ENCODE results near the gene SH2D3A. TPM values are rescaled to one million over a fixed set of nuclear protein-coding genes. Genes with fewer than 3 reads are reported as not detected.
"Not testable (repeated sequence)": the region's sequence is repeated elsewhere in the genome, so short reads cannot be mapped to it uniquely, and the experiment has no call there.

SH2D3A gene
- total RNA-seq, 2 donors from 2014 or later: 34.2 to 44.3 TPM

DNA sequence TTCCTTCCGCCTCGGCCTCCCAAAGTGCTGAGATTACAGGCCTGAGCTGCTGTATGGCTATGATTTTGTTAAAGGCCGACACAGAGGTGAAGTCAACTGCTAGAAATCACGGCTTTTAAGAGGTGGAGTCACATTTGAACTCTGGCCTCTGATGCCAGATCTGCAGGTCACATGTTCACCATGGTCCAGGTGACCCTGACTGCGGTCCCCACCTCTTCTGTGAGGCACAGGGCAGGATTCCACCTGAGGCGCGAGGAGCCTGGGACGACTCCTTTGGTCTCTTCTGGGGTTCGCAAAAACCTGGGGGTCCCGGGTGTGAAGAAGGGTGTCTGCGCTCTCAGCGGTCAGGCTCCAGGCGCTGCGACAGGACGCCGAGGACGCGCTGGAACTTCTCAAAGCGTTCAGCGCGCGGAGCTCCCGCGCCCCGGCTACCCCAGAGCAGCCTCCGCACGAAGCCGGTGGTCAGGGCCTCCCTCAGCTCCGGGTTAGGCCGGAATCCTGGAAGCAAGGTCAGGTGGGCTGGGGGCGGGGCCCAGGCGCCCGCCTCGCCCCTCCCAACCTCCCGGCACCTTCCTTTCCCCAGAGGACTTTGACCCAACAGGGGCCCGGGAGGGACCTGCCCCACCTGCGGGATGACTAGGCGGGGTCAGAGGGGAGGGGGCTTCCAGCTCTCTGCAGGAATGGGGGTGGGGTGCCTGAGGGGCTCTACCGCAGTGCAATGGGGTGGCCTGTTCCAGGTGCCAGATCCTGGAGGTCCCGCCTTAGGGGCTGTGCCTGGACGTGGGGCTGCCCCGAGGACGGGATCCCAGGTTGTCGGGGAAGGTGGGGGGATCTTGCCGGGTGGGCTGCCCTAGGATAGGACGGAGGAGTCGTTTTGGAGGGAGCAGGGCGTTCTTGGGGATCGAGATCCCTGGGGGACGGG is 14.7 kb downstream of the SH2D3A start:
- Histone ChIP-seq H3K27me3 (no peaks in the 10 kb centered on the region), H3K4me3 (peak overlapping the region; percentile 22), H3K9me3 (no peaks in the 10 kb centered on the region), H3K27ac (peak overlapping the region; percentile 88), H3K4me1 (no peaks in the 10 kb centered on the region), H3K9ac (ENCODE audit: low read depth in 2 of 2, low read length in 2 of 2) (peak overlapping the region; percentile 71 to 84), H3K36me3 (no peaks in the 10 kb centered on the region)
- TF ChIP-seq, protein P1, sequence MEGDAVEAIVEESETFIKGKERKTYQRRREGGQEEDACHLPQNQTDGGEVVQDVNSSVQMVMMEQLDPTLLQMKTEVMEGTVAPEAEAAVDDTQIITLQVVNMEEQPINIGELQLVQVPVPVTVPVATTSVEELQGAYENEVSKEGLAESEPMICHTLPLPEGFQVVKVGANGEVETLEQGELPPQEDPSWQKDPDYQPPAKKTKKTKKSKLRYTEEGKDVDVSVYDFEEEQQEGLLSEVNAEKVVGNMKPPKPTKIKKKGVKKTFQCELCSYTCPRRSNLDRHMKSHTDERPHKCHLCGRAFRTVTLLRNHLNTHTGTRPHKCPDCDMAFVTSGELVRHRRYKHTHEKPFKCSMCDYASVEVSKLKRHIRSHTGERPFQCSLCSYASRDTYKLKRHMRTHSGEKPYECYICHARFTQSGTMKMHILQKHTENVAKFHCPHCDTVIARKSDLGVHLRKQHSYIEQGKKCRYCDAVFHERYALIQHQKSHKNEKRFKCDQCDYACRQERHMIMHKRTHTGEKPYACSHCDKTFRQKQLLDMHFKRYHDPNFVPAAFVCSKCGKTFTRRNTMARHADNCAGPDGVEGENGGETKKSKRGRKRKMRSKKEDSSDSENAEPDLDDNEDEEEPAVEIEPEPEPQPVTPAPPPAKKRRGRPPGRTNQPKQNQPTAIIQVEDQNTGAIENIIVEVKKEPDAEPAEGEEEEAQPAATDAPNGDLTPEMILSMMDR (IDR thresholded peaks at IDR 0.05): no peak
- intact Hi-C loops (cut with DNase I): loop anchor here (10.0 kb wide), 1 partner anchor 118 kb away; no protein-coding TSS in a partner anchor
- peak; percentile 89 for DNase-seq

DNA sequence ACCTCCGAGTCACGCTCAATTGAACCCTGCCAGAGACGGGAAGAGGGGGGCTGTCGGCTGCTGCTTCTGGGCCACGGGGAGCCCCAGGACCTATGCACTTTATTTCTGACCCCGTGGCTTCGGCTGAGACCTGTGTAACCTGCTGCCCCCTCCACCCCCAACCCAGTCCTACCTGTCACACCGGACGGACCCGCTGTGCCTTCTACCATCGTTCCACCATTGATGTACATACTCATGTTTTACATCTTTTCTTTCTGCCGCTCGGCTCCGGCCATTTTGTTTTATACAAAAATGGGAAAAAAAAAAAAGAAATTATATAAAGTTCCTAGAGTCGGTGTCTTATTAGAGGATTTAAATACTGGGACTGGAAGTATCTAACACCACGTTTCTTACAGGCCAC is 16.0 kb downstream of the SH2D3A start:
- no peak for DNase-seq
- peak overlapping the region; percentile 88 for H3K27ac ChIP-seq
- peaks cover 8% of the 10 kb centered on the region for H3K36me3 ChIP-seq

DNA sequence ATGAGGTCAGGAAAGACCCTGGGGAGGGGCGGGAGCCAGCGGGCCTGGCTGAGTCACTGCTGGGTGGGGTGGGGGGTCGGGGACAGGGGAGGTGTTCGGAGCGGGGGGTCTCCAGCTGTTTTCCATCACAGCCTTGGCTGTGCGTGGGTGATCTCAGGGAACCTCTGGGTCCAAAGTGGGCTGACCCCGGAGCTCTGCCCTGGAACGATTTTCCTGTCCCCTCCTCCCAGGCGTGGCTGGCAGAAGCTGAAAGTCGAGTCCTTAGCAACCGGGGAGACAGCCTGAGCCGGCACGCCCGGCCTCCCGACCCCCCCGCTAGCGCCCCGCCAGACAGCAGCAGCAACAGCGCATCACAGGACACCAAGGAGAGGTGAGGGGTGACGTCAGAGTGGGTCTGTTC is 17.2 kb downstream of the SH2D3A start:
- Histone ChIP-seq H3K27me3 (no peaks in the 10 kb centered on the region), H3K36me3 (peaks cover 10% of the 10 kb centered on the region), H3K27ac (no peak overlapping the region), H3K9ac (ENCODE audit: low read depth in 2 of 2, low read length in 2 of 2) (no peak overlapping the region), H3K4me1 (no peaks in the 10 kb centered on the region), H3K9me3 (no peaks in the 10 kb centered on the region), H3K4me3 (no peak overlapping the region)
- TF ChIP-seq, protein P1 (IDR thresholded peaks at IDR 0.05): no peak
- intact Hi-C loops (cut with DNase I): loop anchor here (10.0 kb wide), 1 partner anchor 115 kb away; no protein-coding TSS in a partner anchor
- no peak for DNase-seq

More for the DNA sequence above, 16.0 kb downstream of the SH2D3A start:
- intact Hi-C loops (cut with DNase I): loop anchor here (10.0 kb wide), 1 partner anchor 116 kb away; no protein-coding TSS in a partner anchor
- H3K4me1 ChIP-seq: no peaks in the 10 kb centered on the region
- TF ChIP-seq, protein P1 (IDR thresholded peaks at IDR 0.05): no peak
- no peak overlapping the region for H3K9ac ChIP-seq (ENCODE audit: low read depth in 2 of 2, low read length in 2 of 2)
- H3K27me3 ChIP-seq: no peaks in the 10 kb centered on the region
- no peak overlapping the region for H3K4me3 ChIP-seq
- no peaks in the 10 kb centered on the region for H3K9me3 ChIP-seq

DNA sequence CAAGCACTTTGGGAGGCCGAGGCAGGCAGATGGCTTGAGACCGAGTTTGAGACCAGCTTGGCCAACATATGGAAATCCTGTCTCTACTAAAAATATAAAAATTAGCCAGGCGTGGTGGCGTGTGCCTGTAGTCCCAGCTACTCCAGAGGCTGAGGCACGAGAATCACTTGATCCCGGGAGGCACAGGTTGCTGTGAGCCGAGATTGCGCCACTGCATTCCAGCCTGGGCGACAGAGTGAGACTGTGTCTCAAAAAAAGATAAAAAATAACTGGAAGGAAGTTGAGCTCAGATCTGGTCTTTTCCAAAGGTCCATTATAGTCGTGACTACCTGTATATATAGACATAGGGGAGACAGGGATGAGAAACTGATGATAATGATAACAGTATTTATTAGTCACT is 18.7 kb downstream of the SH2D3A start:
- H3K36me3 ChIP-seq; H3K4me3 ChIP-seq; H3K27me3 ChIP-seq; H3K4me1 ChIP-seq; H3K27ac ChIP-seq; H3K9me3 ChIP-seq; intact Hi-C loops (cut with DNase I); H3K9ac ChIP-seq (ENCODE audit: low read depth in 2 of 2, low read length in 2 of 2); DNase-seq: not testable (repeated sequence)

DNA sequence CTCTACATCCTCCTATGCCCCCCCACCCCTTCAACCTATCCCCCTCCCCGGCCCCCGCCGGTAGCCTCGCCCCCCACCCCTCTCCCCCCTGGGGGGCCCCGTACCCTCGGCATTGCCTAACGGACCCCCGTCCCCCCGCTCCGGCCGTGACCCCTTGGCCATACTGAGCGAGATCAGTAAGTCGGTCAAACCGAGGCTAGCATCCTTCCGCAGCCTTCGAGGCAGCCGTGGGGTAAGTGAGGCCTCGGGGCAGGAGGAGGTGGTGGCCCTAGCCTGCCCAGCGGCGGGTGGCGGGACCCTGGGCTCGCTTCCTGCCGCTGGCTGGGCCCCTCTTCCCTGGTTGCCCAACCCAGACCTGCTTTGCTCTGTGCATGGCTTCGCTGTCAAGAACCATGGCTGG is 21.3 kb downstream of the SH2D3A start:
- H3K27ac ChIP-seq: no peak overlapping the region
- H3K36me3 ChIP-seq: peaks cover 10% of the 10 kb centered on the region
- intact Hi-C loops (cut with DNase I): no loop called here
- no peaks in the 10 kb centered on the region for H3K9me3 ChIP-seq
- H3K27me3 ChIP-seq: no peaks in the 10 kb centered on the region
- H3K4me1 ChIP-seq: peaks cover 3% of the 10 kb centered on the region
- DNase-seq: no peak
- TF ChIP-seq, protein P1 (IDR thresholded peaks at IDR 0.05): no peak
- no peak overlapping the region for H3K4me3 ChIP-seq
- H3K9ac ChIP-seq (ENCODE audit: low read depth in 2 of 2, low read length in 2 of 2): no peak overlapping the region
